DND-41 (cell line): ENCODE data around the gene TP73.

Experiments used
- ATAC-seq: fragments of 200-7000 bp; cut with Tn5 transposase; 3 replicates; pipeline ENCODE4 v1.9.1; 2021; ENCODE audit warnings: low read depth; ENCODE audit not compliant: insufficient read depth
- DNase-seq: peaks from one replicate; pipeline ENCODE4 v3.0.0-alpha.2; 2020
- H2AFZ ChIP-seq: 2 replicates; pipeline ENCODE4 v1.6.0; 2012; ENCODE audit warnings: low read depth, low read length
- H3K27ac ChIP-seq: 2 replicates; pipeline ENCODE4 v1.5.1; 2012; ENCODE audit warnings: low read length, inconsistent platforms
- H3K27me3 ChIP-seq: fragments of 200-600 bp; sonication (generic); 2 replicates; pipeline ENCODE4 v1.6.0; 2012; ENCODE audit warnings: low read length, mild to moderate bottlenecking, inconsistent platforms; ENCODE audit not compliant: insufficient read depth, poor library complexity
- H3K36me3 ChIP-seq: 2 replicates; pipeline ENCODE4 v1.5.1; 2012; ENCODE audit warnings: low read length, inconsistent platforms; ENCODE audit not compliant: insufficient read depth
- H3K4me1 ChIP-seq: 2 replicates; pipeline ENCODE4 v1.5.1; 2012; ENCODE audit warnings: mild to moderate bottlenecking, low read length; ENCODE audit not compliant: insufficient read depth
- H3K4me2 ChIP-seq: 2 replicates; pipeline ENCODE4 v1.6.0; 2012; ENCODE audit warnings: mild to moderate bottlenecking, moderate library complexity, low read length, inconsistent platforms; ENCODE audit not compliant: insufficient read depth
- H3K4me3 ChIP-seq, 2 experiments: fragments of 200-600 bp in 1 of 2; shearing (Covaris generic) in 1 of 2; 2 replicates each; pipeline ENCODE4 v1.5.1; 2012 to 2016; ENCODE audit warnings: inconsistent platforms in 2 of 2, low read length in 2 of 2, mild to moderate bottlenecking in 2 of 2, low read depth in 1 of 2, moderate library complexity in 1 of 2
- H3K79me2 ChIP-seq: 2 replicates; pipeline ENCODE4 v1.6.0; 2012; ENCODE audit warnings: low read length, inconsistent platforms; ENCODE audit not compliant: insufficient read depth
- H3K9ac ChIP-seq: 2 replicates; pipeline ENCODE4 v1.6.0; 2012; ENCODE audit warnings: low read depth, mild to moderate bottlenecking, inconsistent platforms, low read length, moderate library complexity
- H3K9me3 ChIP-seq: 2 replicates; pipeline ENCODE4 v1.5.1; 2012; ENCODE audit warnings: low read length, moderate library complexity, mild to moderate bottlenecking, inconsistent platforms; ENCODE audit not compliant: insufficient read depth, severe bottlenecking
- H4K20me1 ChIP-seq: 2 replicates; pipeline ENCODE4 v1.6.0; 2012; ENCODE audit warnings: low read length; ENCODE audit not compliant: insufficient read depth
- EZH2 ChIP-seq: IDR thresholded peaks from 3 replicates; pipeline ENCODE4 v1.6.1; 2012; ENCODE audit warnings: borderline replicate concordance, low read depth, mild to moderate bottlenecking, moderate library complexity, low read length, inconsistent platforms; ENCODE audit not compliant: severe bottlenecking
- TF ChIP-seq, protein P1 (sequence below): IDR thresholded peaks from 2 replicates; pipeline ENCODE4 v1.5.1; 2012; ENCODE audit warnings: borderline replicate concordance, low read length, moderate library complexity, mild to moderate bottlenecking; ENCODE audit not compliant: poor library complexity, severe bottlenecking; ENCODE audit errors: extremely low read depth

The TP73 gene

GRCh38 chr1:3612123-3612522 is 40.2 kb upstream of the TP73 start:
- Histone ChIP-seq H3K9me3 (no peaks in the 10 kb centered on the region), H3K4me3 (peak overlapping the region in 1 of 2 experiments; percentile 34; a peak in 2 of 4 replicates), H3K4me2 (peak overlapping the region; percentile 55), H3K9ac (no peak overlapping the region), H2AFZ (no peak overlapping the region), H4K20me1 (peaks cover 43% of the 10 kb centered on the region), H3K79me2 (no peaks in the 10 kb centered on the region), H3K4me1 (peaks cover 25% of the 10 kb centered on the region), H3K27ac (no peak overlapping the region), H3K36me3 (no peaks in the 10 kb centered on the region), H3K27me3 (peaks cover 59% of the 10 kb centered on the region)
- DNase-seq = no peak
- TF ChIP-seq, protein P1, sequence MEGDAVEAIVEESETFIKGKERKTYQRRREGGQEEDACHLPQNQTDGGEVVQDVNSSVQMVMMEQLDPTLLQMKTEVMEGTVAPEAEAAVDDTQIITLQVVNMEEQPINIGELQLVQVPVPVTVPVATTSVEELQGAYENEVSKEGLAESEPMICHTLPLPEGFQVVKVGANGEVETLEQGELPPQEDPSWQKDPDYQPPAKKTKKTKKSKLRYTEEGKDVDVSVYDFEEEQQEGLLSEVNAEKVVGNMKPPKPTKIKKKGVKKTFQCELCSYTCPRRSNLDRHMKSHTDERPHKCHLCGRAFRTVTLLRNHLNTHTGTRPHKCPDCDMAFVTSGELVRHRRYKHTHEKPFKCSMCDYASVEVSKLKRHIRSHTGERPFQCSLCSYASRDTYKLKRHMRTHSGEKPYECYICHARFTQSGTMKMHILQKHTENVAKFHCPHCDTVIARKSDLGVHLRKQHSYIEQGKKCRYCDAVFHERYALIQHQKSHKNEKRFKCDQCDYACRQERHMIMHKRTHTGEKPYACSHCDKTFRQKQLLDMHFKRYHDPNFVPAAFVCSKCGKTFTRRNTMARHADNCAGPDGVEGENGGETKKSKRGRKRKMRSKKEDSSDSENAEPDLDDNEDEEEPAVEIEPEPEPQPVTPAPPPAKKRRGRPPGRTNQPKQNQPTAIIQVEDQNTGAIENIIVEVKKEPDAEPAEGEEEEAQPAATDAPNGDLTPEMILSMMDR = no peak
- no peak for TF ChIP-seq EZH2
- no peak for ATAC-seq

GRCh38 chr1:3614755-3615742 is 37.3 kb upstream of the TP73 start:
- Histone ChIP-seq H4K20me1 (peaks cover 32% of the 10 kb centered on the region), H3K79me2 (no peaks in the 10 kb centered on the region), H3K9me3 (no peaks in the 10 kb centered on the region), H3K4me3 (no peak overlapping the region), H3K36me3 (no peaks in the 10 kb centered on the region), H3K4me1 (peaks cover 29% of the 10 kb centered on the region), H3K9ac (no peak overlapping the region), H2AFZ (no peak overlapping the region), H3K27ac (no peak overlapping the region), H3K4me2 (no peak overlapping the region), H3K27me3 (peaks cover 46% of the 10 kb centered on the region)
- DNase-seq = no peak
- TF ChIP-seq EZH2 = no peak
- TF ChIP-seq, protein P1 = peak; percentile 57
- ATAC-seq = no peak

DNA sequence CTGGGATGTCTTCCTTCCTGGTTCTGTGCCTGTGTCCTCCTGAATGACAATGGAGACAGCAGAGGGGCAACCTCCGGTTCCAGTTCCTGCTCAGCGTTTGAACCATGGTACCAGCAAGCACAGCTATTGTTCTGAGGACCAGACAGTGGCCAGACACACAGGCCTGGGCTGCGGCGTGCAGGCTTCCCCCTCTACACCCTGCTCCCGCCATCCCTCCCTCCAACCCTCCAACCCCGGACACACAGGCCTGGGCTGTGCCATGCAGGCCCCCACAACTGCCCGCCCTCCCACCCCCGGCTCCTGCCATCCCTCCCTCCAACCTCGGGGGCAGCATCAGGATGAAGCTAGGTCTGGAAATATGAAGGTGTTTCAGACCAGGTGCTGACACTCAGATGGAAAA is 35.5 kb upstream of the TP73 start:
- Histone ChIP-seq H3K9ac (no peak overlapping the region), H3K79me2 (no peaks in the 10 kb centered on the region), H3K27me3 (peaks cover 31% of the 10 kb centered on the region), H3K9me3 (no peaks in the 10 kb centered on the region), H3K4me1 (peaks cover 13% of the 10 kb centered on the region), H3K4me2 (no peak overlapping the region), H3K27ac (no peak overlapping the region), H2AFZ (no peak overlapping the region), H3K4me3 (no peak overlapping the region), H3K36me3 (no peaks in the 10 kb centered on the region), H4K20me1 (peaks cover 21% of the 10 kb centered on the region)
- TF ChIP-seq, protein P1 = no peak
- no peak for TF ChIP-seq EZH2
- DNase-seq = no peak
- ATAC-seq = no peak
